NB4 (cell line): Measurements from ENCODE around the gene SEBOX.

Experiments
- POLR2A ChIP-seq: IDR thresholded peaks from 2 replicates; pipeline ENCODE4 v1.6.1; 2011; ENCODE audit warnings: mild to moderate bottlenecking; ENCODE audit not compliant: insufficient read length; ENCODE audit errors: extremely low read depth
- TF ChIP-seq, protein P1 (sequence below): IDR thresholded peaks from one replicate; pipeline ENCODE4 v1.5.1; 2012; ENCODE audit warnings: low read depth, low read length

DNA sequence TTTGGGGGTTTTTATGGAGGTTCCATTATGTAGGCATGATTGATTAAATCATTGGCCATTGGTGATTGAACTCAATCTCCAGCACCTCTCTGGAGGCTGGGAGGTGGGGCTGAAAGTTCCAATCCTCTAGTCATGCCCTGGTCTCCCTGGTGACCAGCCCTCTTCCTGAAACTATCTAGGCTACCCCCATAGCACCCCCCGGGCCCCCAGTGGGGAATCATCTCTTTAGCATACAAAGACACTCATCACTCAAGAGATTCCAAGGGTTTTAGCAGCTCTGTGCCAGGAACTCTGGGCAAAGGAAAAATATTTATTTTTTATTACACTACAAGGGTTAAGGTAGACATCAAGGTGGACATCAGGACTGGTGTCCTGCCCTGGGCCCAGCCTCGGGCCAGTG is 30.4 kb upstream of the SEBOX start:
- TF ChIP-seq, protein P1, sequence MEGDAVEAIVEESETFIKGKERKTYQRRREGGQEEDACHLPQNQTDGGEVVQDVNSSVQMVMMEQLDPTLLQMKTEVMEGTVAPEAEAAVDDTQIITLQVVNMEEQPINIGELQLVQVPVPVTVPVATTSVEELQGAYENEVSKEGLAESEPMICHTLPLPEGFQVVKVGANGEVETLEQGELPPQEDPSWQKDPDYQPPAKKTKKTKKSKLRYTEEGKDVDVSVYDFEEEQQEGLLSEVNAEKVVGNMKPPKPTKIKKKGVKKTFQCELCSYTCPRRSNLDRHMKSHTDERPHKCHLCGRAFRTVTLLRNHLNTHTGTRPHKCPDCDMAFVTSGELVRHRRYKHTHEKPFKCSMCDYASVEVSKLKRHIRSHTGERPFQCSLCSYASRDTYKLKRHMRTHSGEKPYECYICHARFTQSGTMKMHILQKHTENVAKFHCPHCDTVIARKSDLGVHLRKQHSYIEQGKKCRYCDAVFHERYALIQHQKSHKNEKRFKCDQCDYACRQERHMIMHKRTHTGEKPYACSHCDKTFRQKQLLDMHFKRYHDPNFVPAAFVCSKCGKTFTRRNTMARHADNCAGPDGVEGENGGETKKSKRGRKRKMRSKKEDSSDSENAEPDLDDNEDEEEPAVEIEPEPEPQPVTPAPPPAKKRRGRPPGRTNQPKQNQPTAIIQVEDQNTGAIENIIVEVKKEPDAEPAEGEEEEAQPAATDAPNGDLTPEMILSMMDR = no peak
- TF ChIP-seq POLR2A = no peak
